Upper lobe of left lung (tissue), 4 donors: ENCODE results near the gene KRT40.

Experiments
- EP300 ChIP-seq, 4 donors: sonication (generic); formaldehyde crosslinking; IDR thresholded peaks; one replicate each; pipeline ENCODE4 v1.5.1; 2017; ENCODE audit warnings: antibody characterized with exemption in 4 of 4, control low read depth in 2 of 4
- POLR2A ChIP-seq, 4 donors: fragments of 450-650 bp; IDR thresholded peaks; one replicate each; pipeline ENCODE4 v1.5.1; 2016 to 2017; ENCODE audit warnings: antibody characterized with exemption in 4 of 4, mild to moderate bottlenecking in 2 of 4
- POLR2AphosphoS5 ChIP-seq, 2 donors: sonication (generic); formaldehyde crosslinking; IDR thresholded peaks; one replicate each; pipeline ENCODE4 v1.5.1; 2017; ENCODE audit warnings: antibody characterized with exemption in 2 of 2
- TF ChIP-seq, protein P1 (sequence below), 6 experiments: fragments of 450-650 bp in 4 of 6; fragments of 200-600 bp in 2 of 6; sonication (generic) in 2 of 6; IDR thresholded peaks; one replicate each; pipeline ENCODE4 v1.5.1; 2016 to 2019; ENCODE audit warnings: antibody characterized with exemption in 6 of 6

DNA sequence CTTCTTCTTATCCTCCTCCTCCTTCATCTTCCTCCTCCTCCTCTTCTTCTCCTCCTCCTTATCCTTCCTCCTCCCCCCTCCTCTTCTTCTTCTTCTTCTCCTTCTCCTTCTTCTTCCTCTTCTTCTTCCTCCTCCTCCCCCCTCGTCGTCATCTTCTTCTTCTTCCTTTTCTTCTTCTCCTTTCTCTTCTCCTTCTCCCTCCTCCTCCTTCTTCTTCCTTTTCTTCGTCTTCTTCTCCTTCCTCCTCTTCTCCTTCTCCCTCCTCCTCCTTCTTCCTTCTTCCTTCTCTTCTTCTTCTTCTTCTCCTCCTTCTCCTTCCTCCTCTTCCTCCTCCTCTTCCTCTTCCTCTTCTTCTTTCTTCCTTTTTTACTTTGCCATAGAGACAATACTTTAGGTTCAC is 41.6 kb downstream of the KRT40 start:
- TF ChIP-seq POLR2A (IDR thresholded peaks at IDR 0.05) = no peak
- TF ChIP-seq POLR2AphosphoS5 (IDR thresholded peaks at IDR 0.05) = no peak
- TF ChIP-seq, protein P1, sequence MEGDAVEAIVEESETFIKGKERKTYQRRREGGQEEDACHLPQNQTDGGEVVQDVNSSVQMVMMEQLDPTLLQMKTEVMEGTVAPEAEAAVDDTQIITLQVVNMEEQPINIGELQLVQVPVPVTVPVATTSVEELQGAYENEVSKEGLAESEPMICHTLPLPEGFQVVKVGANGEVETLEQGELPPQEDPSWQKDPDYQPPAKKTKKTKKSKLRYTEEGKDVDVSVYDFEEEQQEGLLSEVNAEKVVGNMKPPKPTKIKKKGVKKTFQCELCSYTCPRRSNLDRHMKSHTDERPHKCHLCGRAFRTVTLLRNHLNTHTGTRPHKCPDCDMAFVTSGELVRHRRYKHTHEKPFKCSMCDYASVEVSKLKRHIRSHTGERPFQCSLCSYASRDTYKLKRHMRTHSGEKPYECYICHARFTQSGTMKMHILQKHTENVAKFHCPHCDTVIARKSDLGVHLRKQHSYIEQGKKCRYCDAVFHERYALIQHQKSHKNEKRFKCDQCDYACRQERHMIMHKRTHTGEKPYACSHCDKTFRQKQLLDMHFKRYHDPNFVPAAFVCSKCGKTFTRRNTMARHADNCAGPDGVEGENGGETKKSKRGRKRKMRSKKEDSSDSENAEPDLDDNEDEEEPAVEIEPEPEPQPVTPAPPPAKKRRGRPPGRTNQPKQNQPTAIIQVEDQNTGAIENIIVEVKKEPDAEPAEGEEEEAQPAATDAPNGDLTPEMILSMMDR (IDR thresholded peaks at IDR 0.05) = no peak
- no peak for TF ChIP-seq EP300 (IDR thresholded peaks at IDR 0.05)
